ENCODE measurements around the gene CHD6.

CHD6 gene

GRCh38 chr20:41360831-41361756, 257.1 kb downstream of the CHD6 start:
- Histone ChIP-seq H3K4me3 (ENCODE audit: low read length) (no peak overlapping the region), H3K9me3 (ENCODE audit: low read length) (no peaks in the 10 kb centered on the region), H3K36me3 (ENCODE audit: insufficient read depth, low read length) (no peaks in the 10 kb centered on the region), H2AFZ (ENCODE audit: low read depth, low read length) (no peak overlapping the region), H3K4me1 (ENCODE audit: insufficient read depth, low read length) (no peaks in the 10 kb centered on the region), H3K27me3 (ENCODE audit: insufficient read depth, low read length) (no peaks in the 10 kb centered on the region)

GRCh38 chr20:41359541-41360011, 258.6 kb downstream of the CHD6 start:
- H3K4me1 ChIP-seq (ENCODE audit: insufficient read depth, low read length): no peaks in the 10 kb centered on the region
- H3K9me3 ChIP-seq (ENCODE audit: low read length): no peaks in the 10 kb centered on the region
- no peak overlapping the region for H2AFZ ChIP-seq (ENCODE audit: low read depth, low read length)
- no peaks in the 10 kb centered on the region for H3K36me3 ChIP-seq (ENCODE audit: insufficient read depth, low read length)
- H3K27me3 ChIP-seq (ENCODE audit: insufficient read depth, low read length): no peaks in the 10 kb centered on the region
- no peak overlapping the region for H3K4me3 ChIP-seq (ENCODE audit: low read length)

GRCh38 chr20:41358717-41359116, 259.5 kb downstream of the CHD6 start:
- no peaks in the 10 kb centered on the region for H3K4me1 ChIP-seq (ENCODE audit: insufficient read depth, low read length)
- no peak overlapping the region for H3K4me3 ChIP-seq (ENCODE audit: low read length)
- H3K27me3 ChIP-seq (ENCODE audit: insufficient read depth, low read length): no peaks in the 10 kb centered on the region
- H2AFZ ChIP-seq (ENCODE audit: low read depth, low read length): no peak overlapping the region
- no peaks in the 10 kb centered on the region for H3K36me3 ChIP-seq (ENCODE audit: insufficient read depth, low read length)
- H3K9me3 ChIP-seq (ENCODE audit: low read length): no peaks in the 10 kb centered on the region

- no peaks in the 10 kb centered on the region for H3K4me1 ChIP-seq (ENCODE audit: insufficient read depth, low read length)
- no peaks in the 10 kb centered on the region for H3K9me3 ChIP-seq (ENCODE audit: low read length)
- no peak overlapping the region for H2AFZ ChIP-seq (ENCODE audit: low read depth, low read length)
- H3K36me3 ChIP-seq (ENCODE audit: insufficient read depth, low read length): no peaks in the 10 kb centered on the region
- H3K27me3 ChIP-seq (ENCODE audit: insufficient read depth, low read length): no peaks in the 10 kb centered on the region
- H3K4me3 ChIP-seq (ENCODE audit: low read length): no peak overlapping the region
Observed at GRCh38 chr20:41358230-41358629, 259.9 kb downstream of the CHD6 start.

GRCh38 chr20:41357424-41358163, 260.6 kb downstream of the CHD6 start:
- no peaks in the 10 kb centered on the region for H3K36me3 ChIP-seq (ENCODE audit: insufficient read depth, low read length)
- no peak overlapping the region for H3K4me3 ChIP-seq (ENCODE audit: low read length)
- no peak overlapping the region for H2AFZ ChIP-seq (ENCODE audit: low read depth, low read length)
- no peaks in the 10 kb centered on the region for H3K27me3 ChIP-seq (ENCODE audit: insufficient read depth, low read length)
- no peaks in the 10 kb centered on the region for H3K4me1 ChIP-seq (ENCODE audit: insufficient read depth, low read length)
- no peaks in the 10 kb centered on the region for H3K9me3 ChIP-seq (ENCODE audit: low read length)

GRCh38 chr20:41356951-41357350, 261.2 kb downstream of the CHD6 start:
- no peaks in the 10 kb centered on the region for H3K27me3 ChIP-seq (ENCODE audit: insufficient read depth, low read length)
- H3K36me3 ChIP-seq (ENCODE audit: insufficient read depth, low read length): no peaks in the 10 kb centered on the region
- H3K4me3 ChIP-seq (ENCODE audit: low read length): no peak overlapping the region
- no peak overlapping the region for H2AFZ ChIP-seq (ENCODE audit: low read depth, low read length)
- no peaks in the 10 kb centered on the region for H3K4me1 ChIP-seq (ENCODE audit: insufficient read depth, low read length)
- H3K9me3 ChIP-seq (ENCODE audit: low read length): no peaks in the 10 kb centered on the region

- Histone ChIP-seq H3K36me3 (ENCODE audit: insufficient read depth, low read length) (no peaks in the 10 kb centered on the region), H3K27me3 (ENCODE audit: insufficient read depth, low read length) (no peaks in the 10 kb centered on the region), H2AFZ (ENCODE audit: low read depth, low read length) (no peak overlapping the region), H3K9me3 (ENCODE audit: low read length) (no peaks in the 10 kb centered on the region), H3K4me3 (ENCODE audit: low read length) (no peak overlapping the region), H3K4me1 (ENCODE audit: insufficient read depth, low read length) (no peaks in the 10 kb centered on the region)
Observed at GRCh38 chr20:41355598-41356203, 262.5 kb downstream of the CHD6 start.

- no peaks in the 10 kb centered on the region for H3K27me3 ChIP-seq (ENCODE audit: insufficient read depth, low read length)
- no peaks in the 10 kb centered on the region for H3K36me3 ChIP-seq (ENCODE audit: insufficient read depth, low read length)
- H2AFZ ChIP-seq (ENCODE audit: low read depth, low read length): no peak overlapping the region
- H3K4me1 ChIP-seq (ENCODE audit: insufficient read depth, low read length): no peaks in the 10 kb centered on the region
- H3K9me3 ChIP-seq (ENCODE audit: low read length): no peaks in the 10 kb centered on the region
- H3K4me3 ChIP-seq (ENCODE audit: low read length): no peak overlapping the region
Observed at GRCh38 chr20:41355192-41355591, 263.0 kb downstream of the CHD6 start.

GRCh38 chr20:41353530-41353929, 264.6 kb downstream of the CHD6 start:
- no peaks in the 10 kb centered on the region for H3K9me3 ChIP-seq (ENCODE audit: low read length)
- no peaks in the 10 kb centered on the region for H3K36me3 ChIP-seq (ENCODE audit: insufficient read depth, low read length)
- H3K27me3 ChIP-seq (ENCODE audit: insufficient read depth, low read length): no peaks in the 10 kb centered on the region
- no peak overlapping the region for H2AFZ ChIP-seq (ENCODE audit: low read depth, low read length)
- H3K4me3 ChIP-seq (ENCODE audit: low read length): no peak overlapping the region
- H3K4me1 ChIP-seq (ENCODE audit: insufficient read depth, low read length): no peaks in the 10 kb centered on the region

- no peaks in the 10 kb centered on the region for H3K36me3 ChIP-seq (ENCODE audit: insufficient read depth, low read length)
- no peaks in the 10 kb centered on the region for H3K9me3 ChIP-seq (ENCODE audit: low read length)
- no peak overlapping the region for H3K4me3 ChIP-seq (ENCODE audit: low read length)
- H3K4me1 ChIP-seq (ENCODE audit: insufficient read depth, low read length): no peaks in the 10 kb centered on the region
- H2AFZ ChIP-seq (ENCODE audit: low read depth, low read length): no peak overlapping the region
- H3K27me3 ChIP-seq (ENCODE audit: insufficient read depth, low read length): no peaks in the 10 kb centered on the region
Observed at GRCh38 chr20:41352666-41353065, 265.5 kb downstream of the CHD6 start.

GRCh38 chr20:41352106-41352505, 266.1 kb downstream of the CHD6 start:
- no peak overlapping the region for H3K4me3 ChIP-seq (ENCODE audit: low read length)
- no peaks in the 10 kb centered on the region for H3K4me1 ChIP-seq (ENCODE audit: insufficient read depth, low read length)
- H3K9me3 ChIP-seq (ENCODE audit: low read length): no peaks in the 10 kb centered on the region
- H2AFZ ChIP-seq (ENCODE audit: low read depth, low read length): no peak overlapping the region
- no peaks in the 10 kb centered on the region for H3K36me3 ChIP-seq (ENCODE audit: insufficient read depth, low read length)
- H3K27me3 ChIP-seq (ENCODE audit: insufficient read depth, low read length): no peaks in the 10 kb centered on the region

All from neuron (in vitro differentiated cells).